GM19395 (cell line): ENCODE results near the gene ABAT.
A peak's percentile ranks its signal among the peaks of the same experiment; 100 is the strongest.
"Not testable (repeated sequence)": the region's sequence is repeated elsewhere in the genome, so short reads cannot be mapped to it uniquely, and the experiment has no call there.

Experiments used
- ATAC-seq: cut with Tn5 transposase; IDR thresholded peaks from one replicate; pipeline ENCODE4 v1.9.1; 2021; ENCODE audit warnings: mild to moderate bottlenecking, moderate library complexity; ENCODE audit not compliant: unreplicated experiment

ABAT gene

GRCh38 chr16:8648877-8649276 lies 25.5 kb upstream of the ABAT start:
- no peak for ATAC-seq

GRCh38 chr16:8649829-8650554 lies 24.4 kb upstream of the ABAT start:
- ATAC-seq, result no peak

GRCh38 chr16:8651958-8652357 lies 22.5 kb upstream of the ABAT start:
- ATAC-seq, result not testable (repeated sequence)

- ATAC-seq, result peak; percentile 82
Measured at GRCh38 chr16:8655184-8655717, 19.2 kb upstream of the ABAT start.

GRCh38 chr16:8656376-8656775 lies 18.0 kb upstream of the ABAT start:
- no peak for ATAC-seq

- ATAC-seq, result no peak
Measured at GRCh38 chr16:8660841-8661301, 13.5 kb upstream of the ABAT start.

- no peak for ATAC-seq
Measured at GRCh38 chr16:8661703-8662102, 12.7 kb upstream of the ABAT start.

- ATAC-seq, result no peak
Measured at GRCh38 chr16:8663192-8664089, 11.0 kb upstream of the ABAT start.

GRCh38 chr16:8665529-8665928 lies 8.9 kb upstream of the ABAT start:
- no peak for ATAC-seq

GRCh38 chr16:8667492-8667891 lies 6.9 kb upstream of the ABAT start:
- ATAC-seq, result no peak

GRCh38 chr16:8668113-8668512 lies 6.3 kb upstream of the ABAT start:
- no peak for ATAC-seq

- no peak for ATAC-seq
Measured at GRCh38 chr16:8669481-8669880, 4.9 kb upstream of the ABAT start.

- ATAC-seq, result no peak
Measured at GRCh38 chr16:8670014-8670560, 4.3 kb upstream of the ABAT start.

GRCh38 chr16:8673611-8674412 lies 605 bp upstream of the ABAT start:
- ATAC-seq, result peak; percentile 72

- no peak for ATAC-seq
Measured at GRCh38 chr16:8675183-8676159, 1.1 kb downstream of the ABAT start.

GRCh38 chr16:8676160-8676547 lies 1.7 kb downstream of the ABAT start:
- no peak for ATAC-seq

- ATAC-seq, result no peak
Measured at GRCh38 chr16:8676737-8677375, 2.4 kb downstream of the ABAT start.

GRCh38 chr16:8677481-8677880 lies 3.1 kb downstream of the ABAT start:
- no peak for ATAC-seq
